ENCODE data around the gene TST.
A peak's percentile ranks its signal among the peaks of the same experiment; 100 is the strongest.

The TST gene

GRCh38 chr22:37053310-37054055, 34.2 kb upstream of the TST start:
- no peak for DNase-seq

- no peak for DNase-seq
Measured at GRCh38 chr22:37052386-37053309, 33.4 kb upstream of the TST start.

GRCh38 chr22:37051391-37052385, 32.4 kb upstream of the TST start, which contains the start of gene KCTD17:
Gene KCTD17, plus strand, starts transcription at chr22:37051742. Its CDS starts 19 bp downstream, at chr22:37051761.
- peak; percentile 75 for DNase-seq

GRCh38 chr22:37050913-37051312, 31.7 kb upstream of the TST start:
- no peak for DNase-seq

GRCh38 chr22:37049224-37049623, 30.0 kb upstream of the TST start:
- DNase-seq, result no peak

- peak; percentile 15 for DNase-seq
Measured at GRCh38 chr22:37048133-37048532, 28.9 kb upstream of the TST start.

- no peak for DNase-seq
Measured at GRCh38 chr22:37047006-37047405, 27.8 kb upstream of the TST start.

GRCh38 chr22:37046589-37046988, 27.3 kb upstream of the TST start:
- no peak for DNase-seq

- peak; percentile 71 for DNase-seq
Measured at GRCh38 chr22:37045958-37046357, 26.7 kb upstream of the TST start.

- DNase-seq, result no peak
Measured at GRCh38 chr22:37044634-37045625, 25.7 kb upstream of the TST start.

- peak; percentile 16 for DNase-seq
Measured at GRCh38 chr22:37043828-37044538, 24.7 kb upstream of the TST start.

- DNase-seq, result no peak
Measured at GRCh38 chr22:37043209-37043827, 24.1 kb upstream of the TST start.

GRCh38 chr22:37039466-37039865, 20.2 kb upstream of the TST start:
- DNase-seq, result no peak

GRCh38 chr22:37037669-37038068, 18.4 kb upstream of the TST start:
- DNase-seq, result no peak

GRCh38 chr22:37036655-37037377, 17.6 kb upstream of the TST start:
- no peak for DNase-seq

- DNase-seq, result no peak
Measured at GRCh38 chr22:37033605-37034430, 14.6 kb upstream of the TST start.

- peak; percentile 77 for DNase-seq
Measured at GRCh38 chr22:37032535-37033460, 13.6 kb upstream of the TST start.

All from fibroblast of skin of abdomen (primary cell).